Right lobe of liver (tissue), 6 donors: Measurements from ENCODE around the gene RNF182. TPM values are rescaled to one million over a fixed set of nuclear protein-coding genes. Genes with fewer than 3 reads are reported as not detected.

Source experiments
- ATAC-seq, 4 donors: fragments of 200-7000 bp; cut with Tn5 transposase; one replicate each; pipeline ENCODE4 v1.9.1; 2020; ENCODE audit warnings: mild to moderate bottlenecking in 4 of 4, moderate library complexity in 4 of 4
- DNase-seq, 3 donors: peaks; one replicate each; pipeline ENCODE4 v3.0.0-alpha.2; 2020
- H3K27ac ChIP-seq, 3 donors: fragments of 200-600 bp; one replicate each; pipeline ENCODE4 v1.8.0; 2022
- H3K27me3 ChIP-seq, 2 donors: fragments of 200-600 bp; one replicate each; pipeline ENCODE4 v1.8.0; 2022
- H3K36me3 ChIP-seq, 4 donors: fragments of 200-600 bp; sonication (generic) in 1 of 4; one replicate each; pipeline versions ENCODE4 v1.5.1 to v1.8.0; 2017 to 2022; ENCODE audit warnings: control low read depth in 1 of 4
- H3K4me1 ChIP-seq, 4 donors: fragments of 200-600 bp; sonication (generic) in 1 of 4; one replicate each; pipeline versions ENCODE4 v1.5.1 to v1.8.0; 2017 to 2022; ENCODE audit warnings: control low read depth in 1 of 4
- H3K4me3 ChIP-seq, 3 donors: fragments of 200-600 bp; one replicate each; pipeline ENCODE4 v1.8.0; 2022
- H3K9me3 ChIP-seq, 4 donors: fragments of 200-600 bp; sonication (generic) in 1 of 4; one replicate each; pipeline versions ENCODE4 v1.5.1 to v1.8.0; 2017 to 2022; ENCODE audit warnings: control low read depth in 1 of 4
- POLR2A ChIP-seq: fragments of 450-650 bp; IDR thresholded peaks from one replicate; pipeline ENCODE4 v1.6.1; 2017; ENCODE audit warnings: antibody characterized with exemption, mild to moderate bottlenecking
- WGBS: methylation state at CpG from one replicate; pipeline ENCODE4 v1.1.6; 2018; ENCODE audit warnings: low coverage, low lambda C conversion rate; ENCODE audit not compliant: insufficient coverage; ENCODE audit errors: missing lambda C conversion rate; 5-methylcytosine and 5-hydroxymethylcytosine counted together
- intact Hi-C, 2 donors: fragments of 100-400 bp; cut with DNase I; formaldehyde crosslinking; loops; one replicate each; pipeline versions ENCODE4 v1.11.2 to v1.14.1; 2022
- total RNA-seq, 6 experiments: library from RNA; depleted of rRNA in 2 of 6; stranded (reverse); fragments of >200 nt in 2 of 6; fragmentation: NEBNext Ultra II Directional in 3 of 6; extraction: Animal tissue kit (Norgen Biotek cat#: 25700) in 3 of 6; gene quantifications; one replicate each; pipeline versions ENCODE4 v1.1.0 to v1.2.4, GENCODE V29; 2016 to 2023
- TF ChIP-seq, protein P1 (sequence below), 4 donors: fragments of 200-600 bp in 3 of 4; fragments of 450-650 bp in 1 of 4; IDR thresholded peaks; one replicate each; pipeline versions ENCODE4 v1.5.1 to v1.8.0; 2016 to 2022; ENCODE audit warnings: antibody characterized with exemption in 4 of 4, mild to moderate bottlenecking in 2 of 4
- donor health status: DM: no; HTN: yes; CAD: no.
- donor health status: DM: no; HTN: no; CAD: no.
- donor health status: DM: no; HTN: no; CAD: no.
- donor health status: DM: no; HTN: yes; CAD: no.
- donor health status: DM: no; HTN: yes; CAD: no.

The RNF182 gene
- total RNA-seq, 6 experiments from 2014 or later, result not detected

DNA sequence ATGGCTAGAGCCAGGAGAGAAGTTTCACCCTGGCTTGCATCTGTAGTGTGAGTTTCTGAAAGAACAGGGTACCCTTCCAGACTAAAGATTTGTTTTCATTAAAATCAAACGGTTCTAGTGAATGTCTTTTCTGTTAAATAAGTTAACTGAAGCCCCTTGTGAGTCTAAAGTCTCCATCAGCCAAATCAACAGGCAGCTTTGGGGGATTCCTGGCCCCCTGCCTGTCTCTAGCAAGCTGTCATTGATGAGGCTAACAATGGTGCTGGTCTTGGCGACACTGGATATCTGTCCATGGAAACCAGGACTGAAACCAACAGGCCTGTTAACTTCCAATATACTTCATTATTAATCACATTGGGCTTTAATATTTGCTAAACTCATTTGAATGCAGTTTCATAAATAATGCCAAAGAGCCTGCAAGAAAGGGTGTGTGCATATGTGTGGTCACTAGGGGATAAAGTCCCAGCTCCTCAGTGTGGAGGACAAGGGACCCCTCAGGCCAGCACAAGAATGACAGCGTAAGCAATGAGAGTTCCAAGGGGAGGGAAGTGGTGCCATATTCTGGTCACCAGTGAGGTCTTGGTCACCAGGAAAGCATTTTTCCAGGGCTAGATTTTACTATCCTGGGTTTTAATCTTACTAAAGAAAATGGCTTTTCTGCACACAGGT is 9.1 kb upstream of the RNF182 start:
- Histone ChIP-seq H3K27ac (no peak overlapping the region), H3K9me3 (no peaks in the 10 kb centered on the region), H3K4me3 (no peak overlapping the region), H3K4me1 (no peaks in the 10 kb centered on the region), H3K27me3 (no peaks in the 10 kb centered on the region), H3K36me3 (no peaks in the 10 kb centered on the region)
- TF ChIP-seq POLR2A, result no peak
- TF ChIP-seq, protein P1, sequence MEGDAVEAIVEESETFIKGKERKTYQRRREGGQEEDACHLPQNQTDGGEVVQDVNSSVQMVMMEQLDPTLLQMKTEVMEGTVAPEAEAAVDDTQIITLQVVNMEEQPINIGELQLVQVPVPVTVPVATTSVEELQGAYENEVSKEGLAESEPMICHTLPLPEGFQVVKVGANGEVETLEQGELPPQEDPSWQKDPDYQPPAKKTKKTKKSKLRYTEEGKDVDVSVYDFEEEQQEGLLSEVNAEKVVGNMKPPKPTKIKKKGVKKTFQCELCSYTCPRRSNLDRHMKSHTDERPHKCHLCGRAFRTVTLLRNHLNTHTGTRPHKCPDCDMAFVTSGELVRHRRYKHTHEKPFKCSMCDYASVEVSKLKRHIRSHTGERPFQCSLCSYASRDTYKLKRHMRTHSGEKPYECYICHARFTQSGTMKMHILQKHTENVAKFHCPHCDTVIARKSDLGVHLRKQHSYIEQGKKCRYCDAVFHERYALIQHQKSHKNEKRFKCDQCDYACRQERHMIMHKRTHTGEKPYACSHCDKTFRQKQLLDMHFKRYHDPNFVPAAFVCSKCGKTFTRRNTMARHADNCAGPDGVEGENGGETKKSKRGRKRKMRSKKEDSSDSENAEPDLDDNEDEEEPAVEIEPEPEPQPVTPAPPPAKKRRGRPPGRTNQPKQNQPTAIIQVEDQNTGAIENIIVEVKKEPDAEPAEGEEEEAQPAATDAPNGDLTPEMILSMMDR (IDR thresholded peaks at IDR 0.05), result no peak
- intact Hi-C loops, result loop anchor here in 1 of 2 donors (10.0 kb wide), 1 partner anchor 139 kb away; no protein-coding TSS in a partner anchor
- WGBS, result 81% methylated on average over 3 of the region's 3 CpGs
- no peak for DNase-seq
- ATAC-seq, result no peak

DNA sequence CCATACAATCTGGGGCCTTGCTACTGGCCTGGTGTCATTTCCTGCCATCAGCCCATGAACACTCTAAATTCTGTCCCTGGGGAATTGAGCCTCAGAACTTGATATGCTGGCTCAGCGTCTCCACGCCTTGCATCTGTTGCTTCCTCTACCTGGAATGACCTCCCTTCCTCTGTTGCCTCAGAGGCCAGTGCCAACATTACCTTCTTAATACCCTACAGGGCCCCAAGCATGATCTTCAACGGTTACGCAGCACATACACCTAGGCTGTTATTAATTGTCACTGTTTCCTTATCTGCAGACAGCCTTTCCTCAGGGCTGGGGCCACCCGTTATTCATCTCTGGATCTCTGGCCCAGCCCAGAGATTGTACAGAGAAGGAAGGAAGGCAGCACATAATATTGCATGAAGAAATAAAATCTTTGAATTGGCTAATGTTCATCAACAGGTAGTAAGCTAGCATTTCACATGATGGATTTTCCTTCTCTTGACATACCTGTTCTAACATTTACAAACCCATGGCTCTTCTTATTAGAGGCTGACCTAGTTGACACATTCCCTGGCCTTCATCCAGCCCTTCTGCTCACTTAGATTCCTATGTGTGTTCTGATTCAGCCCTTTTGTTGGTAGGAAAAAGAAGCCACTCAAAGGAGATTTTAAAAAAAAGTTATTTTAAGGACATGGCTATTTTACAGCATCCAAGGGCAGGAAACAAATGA is 8.4 kb upstream of the RNF182 start:
- Histone ChIP-seq H3K27ac (no peak overlapping the region), H3K4me3 (no peak overlapping the region), H3K36me3 (no peaks in the 10 kb centered on the region), H3K9me3 (no peaks in the 10 kb centered on the region), H3K4me1 (no peaks in the 10 kb centered on the region), H3K27me3 (peaks cover 0 to 2% of the 10 kb centered on the region in 2 donors)
- no peak for DNase-seq
- WGBS, result 88% methylated on average over 3 of the region's 5 CpGs
- ATAC-seq, result no peak
- intact Hi-C loops, result loop anchor here in 1 of 2 donors (10.0 kb wide), 1 partner anchor 138 kb away; no protein-coding TSS in a partner anchor
- no peak for TF ChIP-seq POLR2A
- TF ChIP-seq, protein P1 (IDR thresholded peaks at IDR 0.05), result no peak

DNA sequence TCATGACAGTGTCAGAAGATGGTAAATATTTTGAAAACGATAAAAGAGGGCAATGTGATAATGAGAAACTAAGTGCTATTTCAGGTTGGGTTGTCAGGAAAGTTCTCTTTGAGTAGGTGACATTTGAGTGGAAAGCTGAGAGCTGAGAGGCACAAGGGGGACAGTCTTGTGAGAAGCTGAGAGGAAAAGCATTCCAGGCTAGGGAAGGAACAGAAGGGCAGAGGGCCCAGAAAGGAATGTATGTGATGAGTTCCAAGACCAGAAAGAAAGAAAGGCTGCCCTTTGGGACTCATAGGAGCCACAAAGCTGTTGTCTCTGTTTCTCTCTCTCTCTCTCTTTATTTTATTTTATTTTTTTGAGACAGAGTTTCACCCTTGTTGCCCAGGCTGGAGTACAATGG is 7.6 kb upstream of the RNF182 start:
- intact Hi-C loops, result loop anchor here in 1 of 2 donors (10.0 kb wide), 1 partner anchor 138 kb away; no protein-coding TSS in a partner anchor
- DNase-seq (no peak), ATAC-seq (no peak)
- peaks cover 0 to 4% of the 10 kb centered on the region in 2 donors for H3K27me3 ChIP-seq
- H3K4me3 ChIP-seq, result no peak overlapping the region
- H3K4me1 ChIP-seq, result no peaks in the 10 kb centered on the region
- no peak for TF ChIP-seq POLR2A
- TF ChIP-seq, protein P1 (IDR thresholded peaks at IDR 0.05), result no peak
- 47% methylated on average over 1 of the region's 1 CpG for WGBS
- H3K27ac ChIP-seq, result no peak overlapping the region
- H3K9me3 ChIP-seq, result no peaks in the 10 kb centered on the region
- no peaks in the 10 kb centered on the region for H3K36me3 ChIP-seq

DNA sequence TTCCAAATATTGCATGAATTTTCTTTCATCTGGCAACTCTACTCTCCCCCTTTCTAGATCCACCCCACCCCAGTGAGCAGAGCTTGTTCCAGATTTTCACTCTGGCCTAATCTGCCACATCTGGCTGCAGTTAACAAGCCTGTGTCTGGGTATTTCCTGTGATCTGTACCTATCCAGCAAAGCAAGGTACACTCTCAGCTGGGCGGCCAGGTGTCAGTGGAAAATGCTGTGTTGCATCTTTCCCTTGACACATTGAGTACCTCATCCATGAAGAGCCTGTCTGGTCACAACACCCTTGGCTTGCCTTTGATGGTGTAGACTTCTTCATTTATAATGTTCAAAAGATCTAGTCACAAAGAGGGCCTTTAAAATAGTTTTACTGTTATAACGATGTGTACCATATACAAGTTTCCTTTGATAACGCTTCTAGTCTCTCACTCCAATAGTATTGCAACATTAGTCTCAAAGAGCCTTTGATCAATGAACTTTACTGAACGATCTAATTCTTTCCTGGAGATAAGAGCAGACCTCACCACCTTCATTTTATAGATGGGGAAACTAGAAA is 6.0 kb upstream of the RNF182 start:
- ATAC-seq, result no peak
- no peak for DNase-seq
- no peak for TF ChIP-seq POLR2A
- TF ChIP-seq, protein P1 (IDR thresholded peaks at IDR 0.05), result no peak
- H3K4me3 ChIP-seq, result no peak overlapping the region
- H3K9me3 ChIP-seq, result no peaks in the 10 kb centered on the region
- 63% methylated on average over 4 of the region's 4 CpGs for WGBS
- no peak overlapping the region for H3K27ac ChIP-seq
- no peaks in the 10 kb centered on the region for H3K4me1 ChIP-seq
- intact Hi-C loops, result loop anchor here in 1 of 2 donors (10.0 kb wide), 1 partner anchor 136 kb away; no protein-coding TSS in a partner anchor
- H3K27me3 ChIP-seq, result peaks cover 0 to 4% of the 10 kb centered on the region in 2 donors
- H3K36me3 ChIP-seq, result no peaks in the 10 kb centered on the region
